ENCODE data around the gene FNBP1L.

Gene FNBP1L

GRCh38 chr1:93502571-93502970 lies 54.7 kb downstream of the FNBP1L start:
- no peaks in the 10 kb centered on the region for H3K79me2 ChIP-seq (ENCODE audit: insufficient read depth, low read length)
- no peaks in the 10 kb centered on the region for H3K4me1 ChIP-seq (ENCODE audit: insufficient read depth, low read length, severe bottlenecking)
- no peak for TF ChIP-seq CTCF (IDR thresholded peaks at IDR 0.05; ENCODE audit: low read length)
- no peak for TF ChIP-seq EZH2 (IDR thresholded peaks at IDR 0.05; ENCODE audit: borderline replicate concordance, low read length)
- no peaks in the 10 kb centered on the region for H3K27me3 ChIP-seq (ENCODE audit: insufficient read depth, low read length)
- H3K36me3 ChIP-seq (ENCODE audit: insufficient read depth, low read length) = no peaks in the 10 kb centered on the region
- H3K9me3 ChIP-seq (ENCODE audit: low read length) = no peaks in the 10 kb centered on the region
- H3F3A ChIP-seq (ENCODE audit: insufficient read depth, low read length) = no peaks in the 10 kb centered on the region
- no peak overlapping the region for H3K27ac ChIP-seq (ENCODE audit: low read depth, low read length, poor library complexity, severe bottlenecking)
- H3K9ac ChIP-seq (ENCODE audit: low read length) = no peak overlapping the region
- 0 out of 2 replicates have a peak, but pooled peaks cover 2% of the 10 kb centered on the region for H3K9me2 ChIP-seq (ENCODE audit: low read depth, low read length)
- no peak overlapping the region for H2AFZ ChIP-seq (ENCODE audit: low read length)
- no peaks in the 10 kb centered on the region for H4K20me1 ChIP-seq (ENCODE audit: insufficient read depth, low read length)
- no peak overlapping the region for H3K4me3 ChIP-seq (ENCODE audit: low read depth, low read length, poor library complexity, severe bottlenecking)
- H3K4me2 ChIP-seq (ENCODE audit: low read length) = no peak overlapping the region

- no peaks in the 10 kb centered on the region for H3K9me3 ChIP-seq (ENCODE audit: low read length)
- H3F3A ChIP-seq (ENCODE audit: insufficient read depth, low read length) = no peaks in the 10 kb centered on the region
- H3K4me2 ChIP-seq (ENCODE audit: low read length) = no peak overlapping the region
- H3K27ac ChIP-seq (ENCODE audit: low read depth, low read length, poor library complexity, severe bottlenecking) = no peak overlapping the region
- no peaks in the 10 kb centered on the region for H3K79me2 ChIP-seq (ENCODE audit: insufficient read depth, low read length)
- no peak overlapping the region for H3K4me3 ChIP-seq (ENCODE audit: low read depth, low read length, poor library complexity, severe bottlenecking)
- H3K27me3 ChIP-seq (ENCODE audit: insufficient read depth, low read length) = no peaks in the 10 kb centered on the region
- TF ChIP-seq EZH2 (IDR thresholded peaks at IDR 0.05; ENCODE audit: borderline replicate concordance, low read length) (no peak), CTCF (IDR thresholded peaks at IDR 0.05; ENCODE audit: low read length) (no peak)
- H3K36me3 ChIP-seq (ENCODE audit: insufficient read depth, low read length) = no peaks in the 10 kb centered on the region
- H3K9me2 ChIP-seq (ENCODE audit: low read depth, low read length) = 0 out of 2 replicates have a peak, but pooled peaks cover 2% of the 10 kb centered on the region
- no peaks in the 10 kb centered on the region for H4K20me1 ChIP-seq (ENCODE audit: insufficient read depth, low read length)
- no peak overlapping the region for H3K9ac ChIP-seq (ENCODE audit: low read length)
- H2AFZ ChIP-seq (ENCODE audit: low read length) = no peak overlapping the region
- H3K4me1 ChIP-seq (ENCODE audit: insufficient read depth, low read length, severe bottlenecking) = no peaks in the 10 kb centered on the region
These were observed 55.2 kb downstream of the FNBP1L start for GRCh38 chr1:93503163-93503562.

- Histone ChIP-seq H3K9ac (ENCODE audit: low read length) (no peak overlapping the region), H3K27me3 (ENCODE audit: insufficient read depth, low read length) (no peaks in the 10 kb centered on the region), H3K4me1 (ENCODE audit: insufficient read depth, low read length, severe bottlenecking) (no peaks in the 10 kb centered on the region), H2AFZ (ENCODE audit: low read length) (no peak overlapping the region), H3K36me3 (ENCODE audit: insufficient read depth, low read length) (no peaks in the 10 kb centered on the region), H3K9me3 (ENCODE audit: low read length) (no peaks in the 10 kb centered on the region), H3K4me2 (ENCODE audit: low read length) (no peak overlapping the region), H3K4me3 (ENCODE audit: low read depth, low read length, poor library complexity, severe bottlenecking) (no peak overlapping the region), H3K27ac (ENCODE audit: low read depth, low read length, poor library complexity, severe bottlenecking) (no peak overlapping the region), H3F3A (ENCODE audit: insufficient read depth, low read length) (no peaks in the 10 kb centered on the region), H4K20me1 (ENCODE audit: insufficient read depth, low read length) (no peaks in the 10 kb centered on the region), H3K9me2 (ENCODE audit: low read depth, low read length) (0 out of 2 replicates have a peak, but pooled peaks cover 2% of the 10 kb centered on the region), H3K79me2 (ENCODE audit: insufficient read depth, low read length) (no peaks in the 10 kb centered on the region)
- no peak for TF ChIP-seq CTCF (IDR thresholded peaks at IDR 0.05; ENCODE audit: low read length)
- no peak for TF ChIP-seq EZH2 (IDR thresholded peaks at IDR 0.05; ENCODE audit: borderline replicate concordance, low read length)
These were observed 55.9 kb downstream of the FNBP1L start for GRCh38 chr1:93503816-93504215.
